NCI-H510A (cell line): Measurements from ENCODE around the gene C9orf50.
"Not testable (repeated sequence)": the region's sequence is repeated elsewhere in the genome, so short reads cannot be mapped to it uniquely, and the experiment has no call there.

ENCODE experiments used
- DNase-seq: peaks from one replicate; lab custom pipeline; 2025; lab: John Stamatoyannopoulos, UW

Gene C9orf50, protein sequence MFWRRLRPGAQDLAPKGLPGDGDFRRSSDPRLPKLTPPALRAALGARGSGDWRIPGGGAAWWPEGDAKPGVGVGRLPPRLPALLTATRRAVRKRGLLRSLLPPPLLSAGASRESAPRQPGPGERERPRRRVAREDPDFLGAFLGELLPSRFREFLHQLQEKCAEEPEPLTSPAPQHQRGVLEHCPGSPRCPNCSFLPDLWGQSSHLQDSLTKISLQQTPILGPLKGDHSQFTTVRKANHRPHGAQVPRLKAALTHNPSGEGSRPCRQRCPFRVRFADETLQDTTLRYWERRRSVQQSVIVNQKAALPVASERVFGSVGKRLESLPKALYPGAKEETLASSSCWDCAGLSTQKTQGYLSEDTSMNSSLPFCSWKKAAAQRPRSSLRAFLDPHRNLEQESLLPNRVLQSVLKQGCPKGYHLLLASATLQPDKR

DNA sequence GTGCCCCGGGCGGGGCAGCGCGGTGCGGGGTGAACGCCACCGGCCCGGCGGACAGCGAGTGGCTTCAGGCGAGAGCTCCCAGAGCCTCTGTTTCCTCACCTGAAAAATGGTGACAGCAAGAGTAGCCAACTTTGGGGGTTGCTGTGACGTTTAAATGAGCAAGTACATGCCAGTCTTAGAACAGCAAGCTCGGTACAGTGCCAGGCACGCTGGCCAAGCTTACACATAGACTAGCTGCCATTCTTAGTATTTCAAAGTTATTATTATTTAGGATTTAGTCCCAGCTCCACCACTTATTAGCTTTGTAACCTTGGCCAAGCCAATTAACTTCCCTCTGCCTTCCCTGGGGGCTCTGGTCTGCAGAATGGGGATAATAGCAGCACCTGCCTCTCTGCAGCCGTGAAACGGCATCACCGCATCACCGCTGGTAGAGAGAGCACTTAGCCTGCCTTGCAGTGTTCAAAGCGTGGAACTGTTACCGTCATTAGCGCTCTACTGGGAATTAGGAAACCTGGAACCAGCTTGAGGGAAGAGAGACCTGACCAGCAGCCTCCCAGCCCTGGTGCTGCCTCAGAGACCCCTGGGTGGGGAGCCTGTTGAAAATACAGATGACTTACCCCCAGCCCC is at the start of gene C9orf50:
Gene C9orf50, minus strand, starts transcription at position 433 of the 627 bp plus-strand sequence. CDS start 527 bp downstream, outside the sequence.
- DNase-seq, result no peak

DNA sequence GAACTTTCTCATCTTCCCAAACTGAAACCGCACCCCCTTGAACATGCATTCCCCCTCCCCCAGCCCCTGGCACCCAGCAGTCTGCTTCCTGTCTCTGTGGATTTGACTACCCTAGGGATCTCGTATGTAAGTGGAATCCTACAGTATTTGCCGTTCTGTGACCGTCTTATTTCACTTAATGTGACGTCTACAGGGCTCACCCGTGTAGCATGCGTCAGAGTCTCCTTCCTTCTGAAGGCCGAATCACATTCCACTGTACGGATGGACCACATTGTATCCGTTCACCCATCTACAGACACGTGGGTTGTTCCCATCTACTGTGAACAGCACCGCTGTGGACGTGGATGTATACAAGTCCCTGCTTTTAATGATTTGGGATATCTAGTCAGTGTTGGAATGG is 49.0 kb upstream of the C9orf50 start:
- DNase-seq, result no peak

DNA sequence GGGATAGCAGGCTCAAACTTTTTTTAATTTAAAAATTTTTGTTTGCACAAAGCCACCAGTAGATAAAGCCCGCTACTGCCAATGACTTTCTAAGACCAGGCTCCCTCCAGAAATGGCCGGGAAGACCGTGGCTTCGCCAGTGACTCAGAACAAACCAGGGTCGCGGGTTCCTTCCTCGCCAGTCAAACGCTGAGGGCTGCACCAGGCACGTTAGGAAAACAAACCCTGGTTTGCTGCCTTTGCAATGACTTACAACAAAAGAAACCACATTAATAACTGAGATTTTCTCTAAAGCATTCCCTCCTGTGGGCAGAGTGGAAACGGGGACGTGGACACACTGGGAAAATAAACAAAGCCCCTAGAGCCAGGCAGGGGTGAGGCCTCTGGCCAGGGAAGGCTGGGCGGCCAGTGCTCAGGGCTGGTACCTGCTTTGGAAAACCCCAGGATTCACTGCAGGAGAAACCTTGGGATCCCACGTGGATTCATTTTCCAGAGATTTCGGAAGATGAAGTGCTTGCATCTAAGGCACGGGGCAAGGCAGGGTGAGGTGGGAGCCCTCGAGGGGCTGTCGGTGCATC is 48.3 kb upstream of the C9orf50 start:
- no peak for DNase-seq

DNA sequence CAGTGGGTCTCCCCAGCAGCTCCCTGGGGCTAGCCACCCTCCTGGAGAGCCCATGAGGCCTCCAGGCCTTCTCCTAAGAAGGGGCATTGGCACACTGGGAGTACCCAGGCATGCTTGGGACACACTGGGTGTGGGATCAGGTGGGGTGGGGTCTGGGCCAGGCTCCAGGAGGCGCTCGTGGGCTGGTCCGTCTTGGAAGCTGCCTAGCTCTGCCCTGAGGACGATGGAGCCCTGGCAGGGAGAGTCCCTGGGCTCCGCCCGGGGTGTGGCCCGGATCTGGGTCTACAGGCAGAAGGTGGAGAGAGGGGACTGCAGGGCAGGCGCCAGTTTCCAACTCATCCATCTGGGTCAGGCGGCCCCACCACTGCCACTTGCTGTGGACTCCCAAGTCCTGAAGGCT is 46.9 kb upstream of the C9orf50 start:
- no peak for DNase-seq

DNA sequence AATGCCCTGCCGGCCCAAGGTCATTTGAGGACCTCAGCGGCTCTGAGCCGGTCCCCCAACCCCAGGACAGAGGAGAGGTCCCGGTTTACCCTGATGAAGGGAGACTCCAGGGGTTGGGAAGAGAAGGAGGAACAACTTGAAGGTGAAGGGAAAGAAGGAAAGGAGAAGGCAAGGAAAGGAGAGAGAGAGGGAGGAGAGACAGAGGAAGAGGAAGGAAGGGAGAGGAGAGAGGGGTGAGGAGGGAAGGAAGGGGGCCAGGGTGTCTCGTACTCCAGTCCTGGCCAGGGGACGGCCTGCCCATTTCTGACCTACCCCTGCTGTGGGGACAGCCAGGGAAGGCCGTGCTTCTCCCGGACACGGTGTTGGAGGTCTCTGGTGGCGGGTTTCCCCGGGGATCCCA is 46.5 kb upstream of the C9orf50 start:
- DNase-seq, result no peak

DNA sequence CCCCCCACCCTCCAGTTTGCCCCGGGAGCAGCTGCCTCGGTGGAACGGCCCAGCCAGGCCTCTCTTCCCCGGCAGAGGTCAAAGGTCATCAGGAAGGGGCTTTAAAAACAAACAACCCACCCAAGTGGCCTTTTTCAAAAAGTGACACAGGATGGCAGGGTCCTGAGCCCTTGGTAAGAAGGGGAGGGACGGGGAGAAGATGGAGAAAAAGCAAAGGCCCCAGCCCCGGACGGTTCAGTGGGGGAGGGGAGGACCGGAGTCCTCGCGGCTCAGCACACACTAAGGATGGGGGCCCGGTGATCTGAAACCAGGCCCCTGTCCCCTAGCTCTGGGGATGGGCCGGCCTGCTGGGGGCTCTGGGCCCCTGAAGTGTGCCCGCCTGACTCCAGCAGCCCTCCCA is 45.7 kb upstream of the C9orf50 start:
- DNase-seq, result no peak

DNA sequence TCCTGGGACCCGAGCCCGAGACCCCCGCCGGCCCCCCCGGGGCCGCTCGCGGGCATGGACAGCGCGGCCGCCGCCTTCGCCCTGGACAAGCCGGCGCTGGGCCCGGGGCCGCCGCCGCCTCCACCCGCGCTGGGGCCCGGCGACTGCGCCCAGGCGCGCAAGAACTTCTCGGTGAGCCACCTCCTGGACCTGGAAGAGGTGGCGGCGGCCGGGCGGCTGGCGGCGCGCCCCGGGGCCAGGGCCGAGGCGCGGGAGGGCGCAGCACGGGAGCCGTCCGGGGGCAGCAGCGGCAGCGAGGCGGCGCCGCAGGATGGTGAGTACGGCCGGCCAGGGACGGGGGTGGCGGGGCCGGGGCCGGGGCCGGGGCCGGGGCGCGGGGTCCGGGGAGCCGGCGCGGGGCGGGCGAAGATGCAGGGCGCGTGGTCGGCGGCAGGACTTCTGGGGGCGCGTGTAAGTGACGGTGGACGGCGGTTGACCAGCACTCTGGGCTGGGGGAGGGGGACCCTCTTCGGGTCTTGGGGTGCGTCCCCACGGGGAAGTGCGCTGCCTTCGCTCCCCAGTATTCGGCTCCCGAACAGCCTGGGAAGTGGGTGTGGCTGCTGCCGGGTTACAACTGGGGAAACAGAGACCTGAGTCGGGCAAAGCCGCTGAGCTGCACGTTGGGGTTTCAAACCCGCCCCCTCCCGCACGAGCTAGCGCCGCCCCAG is 45.1 kb upstream of the C9orf50 start:
- DNase-seq, result no peak

DNA sequence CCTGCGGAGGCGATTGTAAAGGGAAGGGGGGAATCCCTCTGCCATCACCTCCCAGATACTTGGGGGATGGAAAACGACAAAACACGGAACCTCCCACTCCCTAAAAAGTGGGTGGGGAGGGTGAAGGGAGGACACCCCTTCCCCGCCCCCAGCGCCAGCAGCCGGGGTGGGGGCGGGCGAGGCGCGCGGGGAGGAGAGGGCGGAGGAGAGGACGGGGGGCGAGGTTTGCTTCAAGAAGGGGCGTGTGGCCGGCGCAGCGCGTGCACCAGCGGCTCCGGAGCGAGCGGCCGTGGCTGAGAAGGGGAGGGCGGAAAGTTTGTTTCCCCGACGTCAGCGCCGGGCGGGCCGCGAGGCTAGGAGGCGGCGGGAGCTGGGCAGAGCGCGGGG is 44.5 kb upstream of the C9orf50 start, which contains the start of gene PRRX2:
Gene PRRX2, plus strand, starts transcription at position 259 of the 387 bp plus-strand sequence. CDS start 221 bp downstream, outside the sequence.
- no peak for DNase-seq

DNA sequence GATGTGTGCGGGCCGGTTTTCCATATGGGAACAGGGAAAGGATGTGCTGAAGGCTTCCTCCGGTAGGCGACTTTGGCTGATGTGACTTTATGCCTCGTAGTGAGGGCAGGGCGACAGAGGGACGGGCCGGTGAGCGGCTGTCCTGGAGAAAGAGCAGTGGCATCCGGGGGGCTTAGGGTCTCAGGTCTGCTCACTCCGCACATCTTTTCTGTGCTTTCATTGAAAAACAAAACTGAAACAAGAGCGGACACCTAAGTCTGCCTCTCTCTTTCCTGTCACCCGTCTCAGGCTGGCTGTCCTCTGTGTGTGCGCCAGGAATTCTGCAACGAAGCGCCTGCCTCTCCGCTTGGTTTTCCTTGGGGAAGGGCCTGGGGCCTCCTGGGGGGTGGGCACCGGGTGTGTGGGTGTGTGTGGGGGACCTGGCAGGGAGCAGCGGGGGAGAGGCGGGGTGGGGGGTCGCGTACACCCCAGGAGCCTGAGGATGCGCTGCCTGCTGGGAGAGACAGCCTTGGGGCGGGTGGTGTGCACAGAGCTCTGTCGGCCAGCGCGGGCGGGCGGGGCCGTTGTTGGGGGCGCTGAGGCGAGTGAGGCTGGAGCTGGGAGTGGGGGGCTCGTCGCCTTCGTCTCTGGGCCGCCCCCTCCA is 44.0 kb upstream of the C9orf50 start:
- DNase-seq, result no peak

DNA sequence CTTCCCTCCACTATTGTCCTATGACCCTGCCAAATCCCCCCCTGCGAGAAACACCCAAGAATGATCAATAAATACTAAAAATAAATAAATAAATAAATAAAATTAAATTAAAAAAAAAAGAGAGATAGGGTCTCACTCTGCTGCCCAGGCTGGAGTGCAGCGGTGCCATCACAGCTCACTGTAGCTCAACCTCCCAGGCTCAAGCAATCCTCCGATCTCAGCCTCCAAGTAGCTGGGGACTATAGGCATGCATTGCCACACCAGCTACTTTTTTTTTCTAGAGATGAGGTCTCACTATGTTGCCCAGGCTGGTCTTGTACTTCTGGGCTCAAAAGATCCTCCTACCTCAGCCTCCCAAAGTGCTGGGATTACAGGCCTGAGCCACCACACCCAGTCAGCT is 41.3 kb upstream of the C9orf50 start:
- not testable (repeated sequence) for DNase-seq

DNA sequence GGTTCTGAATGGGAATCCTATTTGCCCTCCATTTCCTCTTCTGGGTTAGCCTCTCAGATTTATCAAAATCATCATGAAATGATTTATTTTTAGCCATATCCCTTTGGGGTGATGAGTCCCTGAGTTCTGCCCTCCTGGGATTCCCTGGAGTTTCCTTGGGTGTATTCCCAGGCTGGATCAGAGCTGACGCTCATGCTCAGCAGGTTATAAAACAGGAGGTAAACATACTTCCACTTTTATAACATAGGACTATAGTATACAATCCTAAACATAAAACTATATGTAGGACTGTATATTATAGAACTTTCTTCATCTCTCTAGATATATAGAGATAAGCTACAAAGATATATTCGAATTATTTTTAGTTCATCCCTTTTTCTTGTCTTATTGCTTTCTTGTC is 40.1 kb upstream of the C9orf50 start:
- DNase-seq, result no peak

DNA sequence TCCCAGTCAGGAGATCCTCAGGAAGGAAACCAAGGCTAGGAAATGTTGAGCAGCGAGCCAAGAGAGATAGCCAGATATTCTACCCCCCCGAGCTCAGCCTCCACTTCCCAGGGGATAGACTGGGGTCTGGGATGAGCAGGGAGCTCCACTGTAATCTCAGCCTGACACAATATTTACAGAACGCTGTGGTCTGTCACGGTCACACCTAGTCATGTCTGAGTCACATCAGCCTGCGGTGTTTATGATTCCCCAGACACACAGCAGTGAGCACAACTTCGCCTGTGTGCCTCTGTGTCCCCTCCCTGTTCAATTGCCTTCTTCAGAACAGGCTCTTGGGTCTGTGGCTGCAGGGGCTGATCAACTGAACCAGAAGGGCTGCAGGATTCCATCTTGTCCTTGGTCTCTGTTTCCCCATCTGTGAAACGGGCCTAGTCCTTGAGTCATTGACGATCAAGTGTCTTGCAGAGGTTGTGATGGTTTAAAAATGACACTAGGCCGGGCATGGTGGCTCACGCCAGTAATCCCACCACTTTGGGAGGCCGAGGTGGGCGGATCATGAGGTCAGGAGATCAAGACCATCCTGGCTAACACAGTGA is 36.0 kb upstream of the C9orf50 start:
- DNase-seq, result no peak

DNA sequence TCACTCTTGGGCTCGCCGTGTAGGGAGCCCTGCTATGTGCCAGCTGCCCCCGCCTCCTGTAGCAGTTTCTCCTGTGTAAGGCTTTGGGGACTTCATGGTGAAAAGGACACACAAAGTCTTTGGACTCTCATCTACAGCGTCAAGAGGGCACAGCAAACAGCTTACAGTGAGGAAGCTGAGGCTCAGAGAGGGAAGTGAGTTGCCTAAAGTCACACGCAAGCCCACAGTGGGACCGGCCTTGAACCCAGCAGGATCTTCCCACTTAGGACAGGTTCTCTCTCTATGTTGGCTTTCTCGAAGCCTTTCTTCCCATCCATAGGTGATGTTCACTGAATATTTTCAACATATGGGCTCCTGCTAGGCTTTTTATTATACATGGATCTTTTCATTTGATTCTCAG is 34.8 kb upstream of the C9orf50 start:
- no peak for DNase-seq

DNA sequence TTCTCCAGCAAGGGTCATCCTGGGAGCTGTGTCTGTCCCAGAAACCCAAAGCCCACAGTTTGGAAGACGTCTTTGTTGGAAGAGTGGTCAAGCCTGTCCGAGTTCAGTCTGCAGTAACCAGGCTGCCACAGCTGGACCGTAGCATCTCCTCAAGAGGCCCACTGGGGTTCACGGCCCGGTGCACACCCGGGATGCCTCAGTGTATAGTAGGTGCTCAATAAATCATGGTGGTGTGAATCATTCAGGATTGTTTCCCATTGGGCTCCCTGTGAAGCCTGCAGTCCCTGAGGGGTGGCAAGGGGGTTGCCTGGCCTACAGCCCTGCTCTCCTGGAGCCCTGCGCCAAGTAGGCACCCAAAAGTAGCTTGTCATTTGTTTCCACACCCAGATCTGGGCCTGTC is 34.3 kb upstream of the C9orf50 start:
- no peak for DNase-seq

DNA sequence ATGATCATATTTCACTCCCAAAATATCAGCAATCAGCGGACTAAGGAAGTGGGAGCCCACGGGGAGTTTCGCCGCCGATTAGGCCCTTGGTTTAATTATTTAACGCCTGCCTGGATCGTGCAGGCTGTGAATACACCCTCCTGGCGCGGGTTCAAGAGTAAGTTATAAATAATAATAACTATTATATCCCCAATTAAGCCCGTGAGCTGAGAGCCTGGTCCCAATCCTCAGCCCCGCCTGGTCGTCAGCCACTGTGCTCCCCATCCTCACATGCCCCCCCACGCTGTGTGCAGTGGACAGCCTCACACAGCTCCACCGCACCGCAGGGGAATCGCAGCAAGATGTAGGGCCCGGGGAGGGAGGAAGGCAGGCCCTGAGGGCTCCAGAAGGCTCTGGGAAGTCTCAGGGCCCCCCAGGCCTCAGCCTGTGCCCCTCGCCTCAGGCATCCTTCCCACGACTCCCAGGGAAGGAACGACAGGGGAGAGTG is 33.7 kb upstream of the C9orf50 start:
- no peak for DNase-seq

DNA sequence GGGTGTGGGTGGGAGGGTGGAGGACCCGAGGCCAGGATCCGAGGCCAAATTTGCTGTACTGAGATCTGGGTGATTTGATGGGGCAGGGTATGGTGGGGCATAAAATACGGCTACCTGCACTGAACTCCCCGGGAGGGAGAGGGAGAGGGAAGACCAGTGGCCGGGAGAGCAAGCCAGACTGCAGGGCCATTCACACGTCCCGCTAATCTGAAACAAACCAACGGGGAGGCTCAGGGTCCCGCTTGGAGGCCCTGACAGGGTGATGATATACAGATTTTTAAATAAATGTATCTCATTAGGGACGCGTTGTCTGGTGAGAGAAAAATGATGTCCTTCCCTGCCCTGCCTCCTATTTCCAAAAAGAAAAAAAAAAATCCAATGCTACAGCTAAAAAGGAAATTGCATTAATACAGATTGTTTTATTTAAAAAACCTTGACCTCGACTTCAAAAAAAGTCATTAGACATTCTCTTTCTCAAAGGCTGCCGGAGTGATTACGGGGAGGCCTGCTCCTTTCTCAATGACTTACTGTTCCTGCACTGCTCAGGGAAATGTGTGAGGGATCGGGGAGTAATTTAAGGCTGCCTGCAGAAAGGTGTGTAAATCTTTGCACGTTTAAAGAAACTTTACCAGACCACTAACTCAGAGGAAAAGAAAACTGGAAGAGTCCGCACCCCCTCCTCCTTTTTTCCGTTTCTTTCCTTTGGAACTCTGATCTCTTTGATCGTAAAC is 33.1 kb upstream of the C9orf50 start:
- no peak for DNase-seq

DNA sequence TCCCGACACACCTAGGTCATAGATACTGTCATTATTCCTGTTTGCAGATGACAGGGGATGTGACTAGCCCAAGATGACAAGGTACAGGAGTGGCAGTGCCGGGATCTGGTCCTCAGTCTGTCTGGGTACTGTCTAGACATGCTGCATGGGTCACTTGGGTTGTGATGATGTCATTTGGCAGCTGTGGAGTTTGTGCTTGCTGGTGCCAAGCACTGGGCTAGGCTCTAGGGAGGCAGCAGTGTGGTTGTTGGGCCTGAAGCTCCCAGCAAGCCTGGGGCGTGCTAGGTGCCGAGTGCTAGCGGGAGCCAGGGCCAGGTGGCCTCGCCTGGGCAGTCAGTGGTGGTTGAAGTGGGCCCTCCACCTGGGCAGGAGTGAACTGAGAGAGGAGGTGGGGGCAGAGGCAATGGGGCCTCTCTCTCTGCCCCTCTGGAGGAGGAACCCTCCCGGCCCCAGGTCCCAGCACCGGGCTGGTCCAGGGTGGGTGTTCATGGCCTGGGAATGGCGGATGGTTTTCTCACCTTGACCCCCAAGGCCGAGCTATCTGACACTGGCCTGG is 29.9 kb upstream of the C9orf50 start:
- no peak for DNase-seq

DNA sequence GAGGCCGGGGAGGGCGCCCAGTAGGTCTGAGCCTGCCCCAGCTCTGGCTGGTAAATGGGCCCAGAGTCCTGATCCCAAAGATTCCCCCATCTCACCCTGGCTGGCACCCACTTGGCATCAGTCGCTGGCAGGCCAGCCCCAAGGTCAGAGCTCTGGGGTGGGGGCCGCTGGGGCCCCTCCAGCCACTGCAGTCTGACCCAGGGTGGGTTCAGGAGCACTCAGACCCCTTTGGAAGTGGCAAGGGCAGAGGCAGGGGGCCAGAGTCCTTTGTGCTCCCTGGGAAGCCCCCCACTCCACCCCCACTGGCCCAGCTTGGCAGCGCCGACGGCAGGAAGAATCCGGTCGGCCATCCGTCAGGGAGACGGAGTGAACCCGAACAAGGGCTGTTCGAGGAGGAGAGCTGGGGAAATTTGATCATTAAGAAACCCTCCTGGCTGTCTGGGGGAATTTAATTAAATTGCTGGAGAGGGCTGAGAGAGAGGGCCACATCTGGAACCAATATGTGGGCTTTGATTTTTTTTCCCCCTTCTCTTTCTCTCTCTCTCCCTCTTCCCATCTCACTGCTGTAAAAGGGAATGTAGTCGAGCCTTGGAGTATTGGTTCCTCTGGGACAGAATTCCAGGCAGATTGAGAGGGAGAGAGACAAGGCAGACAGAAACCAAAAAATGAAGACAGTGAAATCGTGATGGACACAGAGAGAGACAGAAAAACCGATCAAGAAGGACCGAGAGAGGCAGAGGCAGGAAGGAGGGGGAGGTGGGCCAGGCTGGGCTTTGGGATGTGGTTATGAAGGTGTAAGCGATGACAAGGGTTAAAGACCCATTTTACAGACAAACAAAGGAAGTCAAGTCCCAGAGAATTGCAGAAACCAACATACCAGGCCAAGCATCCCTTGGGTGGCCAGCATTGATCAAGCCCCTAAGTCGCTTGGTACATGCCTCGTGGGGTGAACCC is 29.1 kb upstream of the C9orf50 start:
- DNase-seq, result no peak

DNA sequence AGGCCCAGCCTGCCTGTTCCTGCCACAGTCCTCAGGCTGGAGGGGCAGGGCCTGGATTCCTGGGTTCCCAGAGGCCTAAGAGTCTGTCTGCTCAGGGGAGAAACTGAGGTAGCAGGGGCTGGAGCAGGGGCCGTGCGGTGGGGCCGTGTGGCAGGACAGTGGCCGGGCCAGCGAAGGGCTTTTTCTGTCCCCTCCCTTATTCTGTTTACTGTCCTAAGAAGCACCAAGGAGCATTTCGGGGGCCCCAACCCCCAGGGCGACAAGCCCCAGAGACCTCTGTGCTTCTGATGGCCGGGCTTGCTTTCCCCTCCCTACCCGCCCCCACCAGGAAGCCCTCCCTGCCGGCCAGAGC is 27.8 kb upstream of the C9orf50 start:
- DNase-seq, result no peak
